Stimulated activated CD4-positive, alpha-beta T cell treated with anti-CD3 and anti-CD28 coated beads, Interleukin-2, amount 100 ng/mL, for 24 hours (primary cell): ENCODE data around the gene KCTD19.

Source experiments
- DNase-seq, 2 donors: peaks; one replicate each; pipeline ENCODE4 v3.0.0-alpha.2; 2020

KCTD19 gene

DNA sequence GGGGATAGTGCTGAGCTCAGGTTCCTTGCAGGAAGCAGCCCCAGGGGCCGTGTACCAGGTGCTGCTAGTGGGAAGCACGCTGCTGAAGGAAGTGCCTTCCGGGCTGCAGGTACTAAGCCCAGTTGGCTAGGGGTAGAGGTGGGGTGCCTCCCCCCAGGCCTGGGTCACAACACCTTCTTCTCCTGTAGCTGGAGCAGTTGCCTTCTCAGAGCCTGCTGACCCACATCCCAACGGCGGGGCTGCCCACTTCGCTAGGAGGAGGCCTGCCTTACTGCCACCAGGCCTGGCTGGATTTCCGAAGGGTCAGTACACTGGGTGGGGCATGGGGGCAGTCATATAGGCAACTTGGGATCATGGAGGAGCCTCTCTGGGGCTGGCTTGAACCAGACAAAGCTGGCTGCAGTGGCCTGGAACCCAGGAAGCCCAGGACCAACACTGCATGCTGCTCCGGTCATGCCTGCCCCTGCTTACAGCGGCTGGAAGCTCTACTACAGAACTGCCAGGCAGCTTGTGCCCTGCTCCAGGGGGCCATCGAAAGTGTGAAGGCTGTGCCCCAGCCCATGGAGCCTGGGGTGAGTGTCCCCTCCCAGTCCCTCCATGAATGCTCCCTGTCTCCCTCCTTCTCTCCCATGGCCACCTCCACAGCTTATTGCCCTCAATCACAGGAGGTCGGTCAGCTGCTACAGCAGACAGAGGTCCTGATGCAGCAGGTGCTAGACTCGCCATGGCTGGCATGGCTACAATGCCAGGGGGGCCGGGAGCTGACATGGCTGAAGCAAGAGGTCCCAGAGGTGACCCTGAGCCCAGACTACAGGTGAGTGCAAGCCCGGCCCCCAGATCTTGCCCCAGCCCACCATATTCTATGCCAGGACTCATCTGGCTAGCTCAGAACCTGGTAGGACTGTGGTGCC, 44.8 kb downstream of the KCTD19 start:
- DNase-seq: no peak

DNA sequence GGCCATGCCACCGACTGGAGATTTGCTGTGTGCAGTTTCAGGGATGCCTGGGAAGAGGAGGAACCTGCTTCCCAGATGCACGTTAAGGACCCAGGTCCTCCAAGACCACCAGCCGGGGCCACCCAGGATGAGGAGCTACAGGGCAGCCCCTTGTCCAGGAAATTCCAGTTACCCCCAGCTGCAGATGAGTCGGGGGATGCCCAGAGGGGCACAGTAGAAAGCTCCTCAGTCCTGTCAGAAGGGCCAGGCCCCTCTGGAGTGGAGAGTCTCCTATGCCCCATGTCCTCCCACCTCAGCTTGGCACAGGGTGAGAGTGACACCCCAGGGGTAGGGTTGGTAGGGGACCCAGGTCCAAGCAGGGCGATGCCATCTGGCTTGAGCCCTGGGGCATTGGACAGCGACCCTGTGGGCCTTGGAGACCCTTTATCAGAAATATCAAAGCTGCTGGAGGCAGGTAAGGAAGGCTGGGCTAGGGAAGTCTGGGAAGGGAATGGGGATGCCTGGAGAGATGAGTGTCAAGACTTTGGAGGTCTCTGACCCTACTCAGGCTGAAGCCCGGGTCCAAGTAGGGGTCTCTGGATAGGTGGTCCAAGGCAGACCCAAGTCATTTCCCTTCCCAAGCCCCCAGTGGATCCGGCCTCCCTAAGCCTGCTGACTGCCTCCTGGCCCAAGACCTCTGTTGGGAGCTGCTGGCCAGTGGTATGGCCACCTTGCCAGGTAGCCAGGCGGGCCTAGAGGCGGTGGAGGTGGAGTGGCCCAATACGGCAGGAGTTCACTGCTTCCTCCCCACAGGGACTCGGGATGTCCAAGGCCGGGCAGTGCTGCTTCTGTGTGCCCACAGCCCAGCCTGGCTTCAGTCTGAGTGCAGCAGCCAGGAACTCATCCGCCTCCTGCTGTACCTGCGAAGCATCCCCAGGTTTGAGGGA, 46.2 kb downstream of the KCTD19 start:
- no peak for DNase-seq

DNA sequence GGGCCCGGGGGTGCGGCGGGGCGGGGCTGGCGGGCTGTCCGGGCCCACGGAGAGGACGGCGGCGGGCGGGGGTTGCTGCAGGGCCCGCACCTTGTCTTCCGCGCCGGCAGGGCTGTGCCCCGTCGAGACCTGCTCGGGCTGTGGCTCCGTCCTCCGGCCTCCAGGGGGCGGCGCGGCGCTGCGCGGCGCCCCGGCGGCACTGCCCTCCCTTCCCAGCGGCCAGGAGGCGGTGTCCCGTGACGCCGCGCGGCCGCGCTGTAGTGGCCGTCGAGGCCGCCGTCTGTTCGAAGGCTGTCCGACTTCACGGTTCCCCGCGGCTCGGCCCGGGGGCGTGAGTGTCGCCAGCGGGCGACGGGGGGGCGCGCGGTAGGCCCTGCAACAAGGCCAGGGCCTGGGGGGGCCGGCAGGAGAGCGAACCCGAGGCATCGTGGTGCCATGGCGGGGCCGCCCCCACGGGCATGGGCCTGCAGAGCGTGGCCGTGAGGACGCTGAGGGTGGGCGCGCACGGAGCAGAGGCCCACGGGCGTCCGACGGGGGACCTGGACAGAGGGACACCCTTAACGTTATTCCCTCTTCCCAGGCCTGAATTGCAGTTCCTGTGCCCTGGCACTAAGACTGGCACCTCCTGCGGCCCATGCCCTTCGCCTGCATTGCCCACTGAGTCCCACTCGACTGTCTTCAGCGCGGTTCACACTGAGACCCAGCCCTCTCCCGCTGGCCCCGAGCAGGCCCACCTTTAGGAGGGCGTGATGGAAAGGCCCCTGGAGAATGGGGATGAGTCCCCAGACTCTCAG, 47.0 kb downstream of the KCTD19 start, which contains the start of gene PLEKHG4:
TSS of gene PLEKHG4 (plus strand) at position 237 of the 794 bp plus-strand sequence. CDS start at position 750, 513 bp downstream.
- peak; percentile 83 to 85 for DNase-seq

DNA sequence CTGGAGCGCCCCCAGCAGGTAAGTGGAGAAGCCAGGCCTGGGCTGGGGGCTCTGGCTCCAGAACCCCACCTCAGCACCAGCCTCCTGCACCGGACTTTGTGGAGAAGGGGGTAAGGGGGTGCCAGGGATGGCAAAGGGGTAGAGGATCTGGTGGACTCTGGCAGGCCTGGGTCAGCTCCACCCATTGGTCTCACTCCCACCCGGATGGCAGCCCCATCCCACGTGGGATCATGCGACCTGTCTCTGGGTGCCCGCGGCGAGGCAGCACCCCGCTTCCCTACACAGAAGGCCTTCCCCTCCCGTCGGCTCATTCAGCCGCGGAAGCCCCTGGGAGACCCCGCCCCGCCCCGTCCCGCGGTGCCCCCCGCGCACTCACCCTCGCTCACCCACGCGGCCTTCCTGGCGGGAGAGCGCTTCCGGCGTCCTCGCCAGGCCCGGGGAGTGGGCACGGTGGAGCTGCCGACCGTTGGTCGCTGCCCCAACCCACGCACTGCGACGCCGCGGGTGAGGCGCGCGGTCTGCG, 47.7 kb downstream of the KCTD19 start:
- peak in 1 of 2 donors; percentile 65 for DNase-seq

DNA sequence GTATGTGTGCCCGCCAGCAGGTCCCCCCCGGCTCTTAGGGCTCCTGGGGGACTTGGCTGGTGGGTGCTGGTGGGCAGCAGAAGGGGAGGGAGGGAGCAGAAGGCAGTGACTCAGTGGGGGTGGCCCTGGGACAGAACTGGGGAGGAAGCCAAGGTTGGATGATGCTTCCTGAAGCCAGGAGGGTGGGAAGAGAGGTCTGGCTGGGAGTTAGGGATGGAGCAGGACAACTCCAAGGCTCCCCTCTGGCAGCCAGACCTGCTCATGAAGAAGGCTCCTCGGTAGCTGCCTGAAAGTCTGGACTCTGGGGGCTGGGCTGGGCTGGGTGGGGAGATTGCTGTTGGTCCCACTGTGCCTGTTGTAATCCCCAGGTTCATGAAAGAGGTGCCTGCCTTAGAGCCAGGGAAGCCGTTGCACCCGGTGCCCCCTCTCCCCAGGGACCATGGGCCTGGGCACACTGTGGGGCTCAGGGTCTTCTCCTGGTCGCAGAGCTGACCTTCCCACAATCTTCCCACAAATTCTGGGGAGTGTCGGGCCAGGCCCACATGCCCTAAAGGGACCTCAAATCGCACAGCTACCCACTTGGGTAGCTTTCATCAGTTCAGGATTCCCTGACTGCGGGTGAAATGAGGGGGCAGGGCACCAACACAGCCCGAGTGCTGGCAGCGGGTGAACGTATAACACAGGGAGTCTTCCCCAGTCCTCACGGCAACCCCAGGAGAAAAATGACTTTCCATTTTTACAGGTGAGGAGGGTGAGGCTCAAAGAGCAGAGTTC, 48.4 kb downstream of the KCTD19 start:
- DNase-seq: no peak

DNA sequence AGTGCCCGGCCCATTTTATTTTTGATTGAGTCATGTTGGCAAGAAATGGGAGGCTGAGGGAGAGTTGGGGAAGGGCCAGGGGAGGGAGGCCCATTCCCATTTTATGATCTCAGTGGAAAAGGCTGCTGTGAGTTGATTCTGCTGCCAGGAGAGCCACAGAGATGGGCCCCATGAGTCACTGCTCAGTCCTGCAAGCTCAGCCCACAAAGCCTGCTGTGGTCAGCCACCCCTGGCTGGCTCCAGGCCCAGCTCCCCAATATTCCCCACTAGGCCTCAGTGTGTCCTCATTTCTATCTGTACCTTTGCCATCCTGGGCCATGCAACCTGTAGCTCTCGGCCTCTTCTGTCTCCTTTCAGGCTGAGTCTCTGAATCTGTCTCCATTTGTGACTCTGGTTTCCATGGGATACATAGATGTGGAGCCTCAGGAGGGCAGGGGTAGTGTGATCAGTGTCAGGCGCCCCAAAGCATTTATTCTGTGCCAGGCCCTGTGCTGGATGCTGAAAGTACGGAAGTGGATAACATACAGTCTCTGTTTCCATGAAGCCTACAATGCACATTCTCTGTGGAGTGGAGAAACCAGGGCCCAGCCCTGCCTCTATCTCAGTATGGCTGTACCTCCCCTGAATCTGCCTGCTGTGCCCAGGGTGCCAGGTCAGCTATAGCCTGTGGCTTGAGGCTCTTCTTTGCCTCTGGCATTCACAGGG, 49.1 kb downstream of the KCTD19 start:
- DNase-seq: peak in 1 of 2 donors; percentile 54

DNA sequence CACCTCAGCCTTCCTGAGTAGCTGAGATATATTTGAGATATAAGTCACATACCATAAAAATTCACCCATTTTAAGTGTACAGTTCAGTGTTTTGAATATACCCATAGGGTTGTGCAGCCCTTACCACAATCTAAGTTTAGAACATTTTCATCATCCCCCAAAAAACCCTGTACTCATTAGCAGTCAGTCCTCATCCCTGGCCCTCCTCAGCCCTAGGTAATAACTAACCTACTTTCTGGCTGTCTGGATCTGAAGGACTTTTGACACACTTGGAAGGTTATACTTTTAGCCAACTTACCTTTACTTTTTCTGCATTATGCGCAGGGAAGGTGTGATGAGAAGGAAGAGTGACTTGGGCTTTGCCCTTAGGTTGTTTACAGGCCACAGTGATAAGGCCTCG, 51.2 kb downstream of the KCTD19 start:
- DNase-seq: no peak

DNA sequence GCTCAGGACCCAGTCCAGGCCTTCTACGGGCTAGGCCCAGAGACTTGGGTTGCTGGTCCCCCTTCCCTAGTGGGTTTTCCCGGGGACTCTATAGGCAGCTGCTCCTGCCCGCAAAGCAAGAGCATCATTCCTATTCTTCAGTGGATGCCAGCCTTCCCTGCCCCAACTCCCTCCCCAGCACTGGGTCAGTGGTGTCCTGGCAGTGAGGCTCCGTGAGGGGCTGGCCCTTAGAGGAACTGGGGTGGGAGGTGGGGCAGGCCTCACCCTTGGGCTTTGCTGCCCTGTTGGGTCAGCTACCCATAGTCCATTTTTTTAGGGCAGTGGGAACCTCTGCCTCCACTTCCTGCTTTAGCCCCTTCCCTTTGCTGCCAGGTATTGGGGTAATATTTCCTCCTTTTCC, 55.1 kb downstream of the KCTD19 start:
- no peak for DNase-seq

DNA sequence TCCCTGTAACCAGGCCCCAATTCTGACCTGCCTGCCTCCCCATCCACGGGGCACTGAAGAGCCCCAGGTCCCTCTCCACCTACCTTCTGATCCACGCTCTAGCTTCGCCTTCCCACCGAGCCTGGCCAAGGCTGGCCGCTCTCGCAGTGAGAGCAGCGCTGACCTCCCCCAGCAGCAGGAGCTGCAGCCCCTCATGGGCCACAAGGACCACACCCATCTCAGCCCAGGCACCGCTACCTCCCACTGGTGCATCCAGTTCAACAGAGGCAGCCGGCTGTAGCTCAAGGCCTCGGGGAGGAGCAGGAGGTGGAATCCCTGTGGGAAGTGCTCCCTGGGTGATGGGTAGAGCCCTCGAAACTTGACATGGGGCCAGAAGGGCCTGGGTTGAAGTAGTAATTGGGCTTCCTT, 55.6 kb downstream of the KCTD19 start:
- DNase-seq: no peak

DNA sequence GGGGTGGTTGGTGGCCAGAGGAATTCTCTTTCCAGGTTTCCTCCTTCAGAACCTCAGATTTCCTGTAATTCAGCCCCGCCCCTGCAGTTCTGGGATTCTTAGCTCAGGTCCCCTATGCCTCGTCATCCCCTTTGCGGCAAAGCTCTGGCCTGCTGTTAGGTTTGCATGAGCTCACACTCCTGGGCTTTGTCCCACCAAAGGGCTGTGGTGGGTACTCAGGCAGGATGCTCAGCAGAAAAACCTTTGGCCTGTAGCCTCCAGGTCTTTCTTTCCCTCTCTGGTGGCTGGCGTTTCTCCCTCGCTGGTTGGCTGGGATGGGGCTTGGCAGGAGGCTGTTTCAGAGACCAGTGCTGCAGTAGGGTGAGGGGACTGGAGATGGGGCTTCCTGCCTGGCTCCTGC, 56.8 kb downstream of the KCTD19 start:
- no peak for DNase-seq

DNA sequence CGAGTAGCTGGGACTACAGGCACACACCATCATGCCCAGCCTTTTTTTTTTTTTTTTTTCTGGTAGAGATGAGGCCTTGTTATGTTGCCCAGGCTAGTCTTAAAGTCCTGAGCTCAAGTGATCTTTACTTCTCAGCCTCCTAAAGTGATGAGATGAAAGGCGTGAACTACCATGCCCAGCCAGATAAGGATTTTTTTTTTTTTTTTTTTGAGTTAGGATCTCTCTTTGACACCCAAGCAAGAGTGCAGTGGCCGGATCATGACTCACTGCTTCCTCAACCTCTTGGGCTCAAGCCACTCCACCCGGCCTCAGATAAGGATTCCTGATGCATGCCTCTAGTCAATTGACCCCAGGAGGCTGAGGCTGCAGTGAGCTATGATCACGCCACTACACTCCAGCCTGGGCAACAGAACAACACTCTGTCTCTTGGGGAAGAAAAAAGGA, 58.4 kb downstream of the KCTD19 start:
- DNase-seq: no peak

DNA sequence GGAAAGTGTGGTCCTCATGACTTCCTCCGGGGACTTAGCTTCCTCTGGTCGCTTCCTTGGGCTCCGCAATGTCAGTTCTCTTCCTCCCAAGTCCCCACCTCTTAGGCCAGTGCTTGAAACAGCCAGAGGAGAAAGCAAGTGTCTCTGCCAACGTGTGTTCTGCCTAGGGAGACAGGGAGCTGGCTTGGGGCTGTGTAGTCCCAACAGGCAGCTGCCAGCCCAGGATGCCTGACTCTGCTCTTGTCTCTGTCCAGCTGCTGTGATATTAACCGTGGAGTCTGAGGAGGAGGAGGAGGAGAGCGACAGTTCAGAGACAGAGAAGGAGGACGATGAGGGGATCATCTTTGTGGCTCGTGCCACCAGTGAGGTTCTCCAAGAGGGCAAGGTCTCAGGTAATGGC, 60.7 kb downstream of the KCTD19 start:
- no peak for DNase-seq

DNA sequence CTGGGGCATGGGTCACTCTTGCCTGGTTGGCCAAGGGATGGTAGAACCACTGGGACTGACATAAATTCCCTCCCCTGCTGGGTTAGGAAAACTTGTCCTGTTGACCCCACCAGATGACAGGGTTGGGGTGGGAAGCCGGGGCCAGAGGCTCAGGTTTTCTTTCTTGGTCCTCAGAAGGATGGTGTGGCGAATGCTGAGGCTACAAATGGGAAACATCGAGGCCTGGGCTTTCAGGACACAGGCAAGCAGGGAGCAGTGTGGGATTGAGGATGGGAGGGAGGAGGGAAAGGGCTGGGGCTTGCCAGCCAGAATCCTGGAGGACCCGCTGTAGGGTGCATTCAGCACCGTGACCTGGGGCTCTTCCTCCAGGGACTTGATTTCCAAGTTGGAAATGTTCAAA, 61.7 kb downstream of the KCTD19 start:
- no peak for DNase-seq

DNA sequence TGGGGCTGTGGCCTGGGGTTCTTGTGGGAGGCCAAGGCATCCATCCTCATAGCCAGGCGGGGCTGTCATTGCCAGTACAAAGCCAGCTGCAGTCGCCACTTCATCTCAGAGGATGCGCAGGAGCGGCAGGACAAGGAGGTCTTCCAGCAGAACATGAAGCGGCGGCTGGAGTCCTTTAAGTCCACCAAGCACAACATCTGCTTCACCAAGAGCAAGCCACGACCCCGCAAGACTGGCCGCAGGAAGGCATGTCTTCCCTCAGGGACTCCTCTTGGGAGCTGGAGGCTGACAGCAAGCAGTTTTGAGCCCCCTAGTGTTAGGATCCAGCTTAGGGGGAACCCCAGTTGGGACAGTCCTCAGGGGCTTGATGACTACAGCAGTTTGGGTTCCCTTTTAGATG, 62.3 kb downstream of the KCTD19 start:
- DNase-seq: no peak

DNA sequence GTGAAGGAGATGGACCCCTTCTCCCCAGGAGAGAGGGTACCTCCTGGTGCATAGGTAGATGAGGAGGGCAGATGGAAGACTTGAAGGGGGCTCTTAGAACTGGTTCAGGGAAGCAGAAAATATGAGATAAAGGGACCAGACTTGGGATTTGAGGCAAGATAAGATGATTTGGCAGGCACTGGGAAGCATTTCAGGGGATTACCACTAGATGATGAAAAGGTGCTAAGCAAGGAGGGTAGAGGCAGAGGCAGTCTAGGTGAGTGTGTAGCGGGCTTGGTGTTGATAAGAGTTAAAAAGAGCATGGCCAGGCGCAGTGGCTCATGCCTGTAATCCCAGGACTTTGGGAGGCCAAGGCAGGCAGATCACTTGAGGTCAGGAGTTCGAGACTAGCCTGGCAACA, 63.3 kb downstream of the KCTD19 start:
- no peak for DNase-seq

DNA sequence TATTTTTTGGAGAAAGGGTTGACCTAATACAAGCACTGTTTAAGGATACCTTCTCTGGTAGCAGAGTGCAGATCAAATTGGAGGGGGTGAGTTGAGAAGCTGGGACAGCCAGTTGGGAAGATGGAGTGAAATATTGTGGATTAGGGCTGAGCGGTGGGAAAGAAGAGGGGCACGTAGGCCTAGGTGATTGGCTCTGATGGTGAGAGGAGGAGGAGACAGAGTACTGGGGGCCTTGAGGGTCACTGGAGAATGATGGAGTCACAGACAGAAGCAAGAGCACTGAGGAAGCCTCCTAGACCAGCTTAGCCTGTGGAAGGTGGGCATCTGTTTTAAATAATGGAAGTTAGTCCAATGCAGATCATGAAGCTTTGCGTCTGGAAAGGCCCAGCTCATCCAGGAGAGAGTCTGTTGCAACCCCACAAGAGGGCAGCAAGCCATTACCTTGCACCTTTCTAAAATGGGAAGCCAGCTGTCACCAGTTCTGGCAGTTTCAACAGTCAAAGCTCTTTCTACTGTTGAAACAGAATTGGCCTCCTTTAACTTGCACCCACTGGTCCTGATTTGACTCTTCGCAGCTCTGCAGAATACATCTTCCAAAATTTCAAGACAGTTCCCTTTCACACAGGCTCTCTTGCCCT, 66.0 kb downstream of the KCTD19 start:
- no peak for DNase-seq

DNA sequence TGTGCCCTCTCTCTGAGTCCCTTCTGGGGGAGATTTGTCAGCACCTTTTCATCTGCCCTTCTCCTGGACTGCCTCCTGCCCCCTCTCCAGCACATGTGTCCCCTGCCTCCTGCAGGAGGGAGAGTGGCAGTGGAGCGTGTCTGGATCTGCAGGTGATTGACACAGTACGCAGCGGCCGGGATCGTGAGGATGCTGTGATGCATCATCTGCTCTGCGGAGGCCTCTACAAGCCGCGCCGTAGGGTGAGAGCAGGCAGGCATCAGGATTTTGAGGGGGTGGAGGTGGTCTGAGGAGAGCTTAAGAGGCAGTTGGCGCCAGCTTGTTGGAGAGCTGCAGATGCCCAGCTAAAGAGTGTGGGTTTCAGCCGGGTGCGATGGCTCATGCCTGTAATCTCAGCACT, 66.8 kb downstream of the KCTD19 start:
- DNase-seq: no peak

DNA sequence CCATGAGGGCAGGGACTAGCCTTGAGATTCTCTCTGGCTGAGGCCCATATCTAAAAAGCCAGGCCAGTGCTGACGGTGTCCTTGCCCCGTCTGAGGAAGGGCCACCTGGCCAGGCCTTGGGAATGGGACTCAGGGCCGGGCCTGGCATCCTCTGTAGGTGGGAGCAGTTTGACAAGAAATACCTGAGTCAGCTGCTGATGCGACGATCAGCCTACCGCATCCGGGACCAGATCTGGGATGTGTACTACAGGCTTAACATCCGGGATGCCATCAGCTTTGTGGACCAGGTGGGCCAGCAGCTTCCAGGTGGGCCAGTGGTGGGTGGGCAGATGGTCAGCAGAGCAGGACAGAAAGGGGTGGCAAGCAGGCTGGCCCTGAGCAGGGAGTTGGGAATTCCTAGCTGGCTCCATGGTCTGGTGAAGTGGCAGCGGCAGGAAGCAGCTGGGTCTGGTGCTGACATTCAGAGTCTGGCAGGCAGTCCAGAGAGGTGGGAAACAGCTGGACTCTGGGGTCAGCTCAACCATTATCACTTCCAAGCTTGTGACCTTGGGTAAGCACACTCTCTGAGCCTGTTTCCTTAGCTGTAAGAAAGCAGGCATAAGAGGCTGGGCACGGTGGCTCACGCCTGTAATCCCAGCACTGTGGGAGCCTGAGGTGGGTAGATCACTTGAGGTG, 68.2 kb downstream of the KCTD19 start:
- no peak for DNase-seq

DNA sequence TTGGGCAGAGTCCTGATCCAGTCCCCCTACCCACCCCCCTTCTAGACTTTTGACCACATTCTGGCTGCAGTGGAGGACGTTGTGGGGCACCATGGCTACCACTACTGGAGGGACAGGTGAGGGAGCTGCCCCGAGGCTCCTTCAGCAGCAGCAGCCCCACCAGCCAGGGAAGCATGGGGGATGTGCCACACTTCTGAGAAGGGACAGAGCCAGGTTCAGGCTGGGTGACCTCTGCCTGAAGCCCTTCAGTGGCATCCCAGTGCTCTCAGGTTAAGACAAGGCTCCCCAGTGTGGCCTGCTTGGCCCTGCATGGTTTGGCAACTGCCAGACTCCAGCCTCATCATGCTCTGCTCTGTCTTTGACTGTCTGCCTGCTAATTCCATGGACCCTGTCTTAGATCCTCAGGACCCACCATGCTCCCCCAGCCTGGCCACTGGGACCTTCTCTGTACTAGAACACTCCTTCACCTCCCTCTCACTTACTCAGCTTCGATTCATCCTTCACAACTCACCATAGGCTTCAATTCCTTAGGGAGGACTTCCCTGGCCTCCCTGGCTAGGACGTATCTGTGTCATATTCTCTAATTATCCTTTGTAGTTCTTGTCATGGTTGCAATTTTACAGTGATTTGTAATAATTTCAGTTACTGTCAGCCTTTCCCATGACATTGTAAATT, 68.9 kb downstream of the KCTD19 start:
- DNase-seq: no peak
